ENCODE data around the gene UPF2.

GRCh38 chr10:11879387-11880094 is 163.1 kb downstream of the UPF2 start:
- TF ChIP-seq CTCF (IDR thresholded peaks at IDR 0.05) (no peak), EP300 (IDR thresholded peaks at IDR 0.05) (no peak), POLR2A (IDR thresholded peaks at IDR 0.05) (no peak)
